GM23248 (cell line): ENCODE results near the gene ASXL2. TPM values are rescaled to one million over a fixed set of nuclear protein-coding genes. Genes with fewer than 3 reads are reported as not detected.

Source experiments
- DNase-seq: peaks from one replicate; pipeline ENCODE4 v3.0.0-alpha.2; 2015
- H2AFZ ChIP-seq: fragments of 200-600 bp; sonication (generic); 2 replicates; pipeline ENCODE4 v1.6.1; 2016; ENCODE audit warnings: antibody characterized with exemption
- H3F3A ChIP-seq: fragments of 200-600 bp; sonication (generic); 2 replicates; pipeline ENCODE4 v1.6.1; 2016; ENCODE audit warnings: mild to moderate bottlenecking, antibody characterized with exemption, mixed run types; ENCODE audit not compliant: insufficient read depth
- H3K27ac ChIP-seq: fragments of 200-600 bp; sonication (generic); 2 replicates; pipeline ENCODE4 v1.5.1; 2016; ENCODE audit warnings: mild to moderate bottlenecking
- H3K27me3 ChIP-seq: fragments of 200-600 bp; sonication (generic); replicated peaks from 2 replicates; pipeline ENCODE4 v1.6.1; 2016; ENCODE audit warnings: mild to moderate bottlenecking; ENCODE audit not compliant: insufficient read depth
- H3K36me3 ChIP-seq: fragments of 200-600 bp; sonication (generic); 2 replicates; pipeline ENCODE4 v1.6.1; 2016; ENCODE audit warnings: low read depth, mild to moderate bottlenecking
- H3K4me1 ChIP-seq: fragments of 200-600 bp; sonication (generic); 2 replicates; pipeline ENCODE4 v1.6.1; 2016; ENCODE audit warnings: mild to moderate bottlenecking; ENCODE audit not compliant: insufficient read depth
- H3K4me2 ChIP-seq: fragments of 200-600 bp; sonication (generic); one replicate; pipeline ENCODE4 v1.6.1; 2016; ENCODE audit warnings: mild to moderate bottlenecking; ENCODE audit not compliant: unreplicated experiment
- H3K4me3 ChIP-seq: fragments of 200-600 bp; sonication (generic); 2 replicates; pipeline ENCODE4 v1.5.1; 2016; ENCODE audit warnings: mild to moderate bottlenecking
- H3K79me2 ChIP-seq: fragments of 200-600 bp; sonication (generic); 2 replicates; pipeline ENCODE4 v1.6.1; 2016; ENCODE audit warnings: mild to moderate bottlenecking; ENCODE audit not compliant: insufficient read depth
- H3K9ac ChIP-seq: fragments of 200-600 bp; sonication (generic); 2 replicates; pipeline ENCODE4 v1.6.1; 2016; ENCODE audit warnings: mild to moderate bottlenecking
- H3K9me2 ChIP-seq: fragments of 200-600 bp; sonication (generic); 2 replicates; pipeline ENCODE4 v1.6.1; 2016; ENCODE audit warnings: mixed run types, mild to moderate bottlenecking, moderate library complexity; ENCODE audit not compliant: insufficient read depth
- H3K9me3 ChIP-seq: fragments of 200-600 bp; sonication (generic); one replicate; pipeline ENCODE4 v1.6.1; 2017; ENCODE audit warnings: low read depth
- H4K20me1 ChIP-seq: fragments of 200-600 bp; sonication (generic); 2 replicates; pipeline ENCODE4 v1.6.0; 2016; ENCODE audit not compliant: insufficient read depth
- EZH2 ChIP-seq: fragments of 200-600 bp; sonication (generic); IDR thresholded peaks from 2 replicates; pipeline ENCODE4 v1.6.1; 2018; ENCODE audit warnings: antibody characterized with exemption, mild to moderate bottlenecking; ENCODE audit not compliant: insufficient read depth, poor library complexity, severe bottlenecking
- EZH2phosphoT487 ChIP-seq: fragments of 200-600 bp; sonication (generic); IDR thresholded peaks from 2 replicates; pipeline ENCODE4 v1.6.1; 2018; ENCODE audit warnings: antibody characterized with exemption, moderate library complexity, mild to moderate bottlenecking, low read depth; ENCODE audit not compliant: insufficient read depth
- WGBS, 2 experiments: methylation state at CpG; one replicate each; pipeline ENCODE4 v1.1.6; 2015 to 2017; ENCODE audit warnings: low lambda C conversion rate in 2 of 2, low coverage in 1 of 2; ENCODE audit errors: missing lambda C conversion rate in 2 of 2; 5-methylcytosine and 5-hydroxymethylcytosine counted together
- in situ Hi-C: fragments of 300-500 bp; cut with MboI; formaldehyde crosslinking; loops from 2 replicates; pipeline ENCODE4 v1.15.0; 2020
- polyA plus RNA-seq: library from polyadenylated mRNA; unstranded; fragments of >200 nt; fragmentation: Nextera tagmentation; extraction: Ambion mirVana; gene quantifications from 2 replicates; pipeline ENCODE4 v1.2.1, GENCODE V29; 2016
- total RNA-seq: library from RNA; depleted of rRNA; stranded (reverse); fragments of >200 nt; shearing (Covaris generic); gene quantifications from 2 replicates; pipeline ENCODE4 v1.2.3, GENCODE V29; 2014

The ASXL2 gene
- total and polyA plus RNA-seq, 2 experiments from 2014 or later, result 4.5 to 9.5 TPM

DNA sequence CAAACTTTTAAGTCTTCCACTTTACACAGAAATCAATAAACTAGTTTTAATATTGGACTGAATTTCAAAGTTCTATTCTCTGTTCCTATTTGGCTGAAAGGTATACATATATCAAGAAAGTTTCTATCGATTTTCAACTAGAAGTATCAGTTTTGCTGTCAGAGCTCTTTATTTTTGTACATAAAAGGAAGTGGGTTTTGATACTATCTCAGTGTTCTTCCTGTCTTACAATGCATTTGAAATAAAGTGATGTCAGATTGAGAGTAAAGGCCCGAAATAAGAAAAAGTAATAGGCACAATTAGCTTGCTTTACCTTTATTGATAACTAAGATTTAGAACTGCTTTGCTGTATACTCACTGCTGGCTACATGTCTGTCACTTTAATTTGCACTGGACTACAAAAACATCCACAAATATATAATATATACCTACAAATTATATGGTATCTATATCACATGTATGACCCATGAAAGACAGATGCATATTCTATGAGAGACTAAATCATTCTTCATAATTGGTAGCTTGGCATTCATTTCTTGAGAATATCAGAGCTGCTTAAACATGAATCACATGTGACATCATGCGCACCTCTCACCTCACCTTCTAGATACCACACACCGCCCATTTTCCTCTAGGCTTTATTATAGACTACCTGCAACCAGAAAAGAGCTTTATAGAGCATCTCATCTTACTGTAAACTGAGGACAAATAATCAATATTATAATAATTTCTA, 83.6 kb downstream of the ASXL2 start:
- in situ Hi-C loops, result no loop called here
- H3K4me1 ChIP-seq, result no peaks in the 10 kb centered on the region
- H3K4me3 ChIP-seq, result no peak overlapping the region
- no peaks in the 10 kb centered on the region for H3K27me3 ChIP-seq
- no peak overlapping the region for H3K4me2 ChIP-seq
- no peak for DNase-seq
- H4K20me1 ChIP-seq, result no peaks in the 10 kb centered on the region
- no peaks in the 10 kb centered on the region for H3K9me2 ChIP-seq
- H3K9ac ChIP-seq, result no peak overlapping the region
- H3F3A ChIP-seq, result no peaks in the 10 kb centered on the region
- H3K36me3 ChIP-seq, result peaks cover 17% of the 10 kb centered on the region; the same call in 1 of the 2 replicates
- H3K27ac ChIP-seq, result no peak overlapping the region
- TF ChIP-seq EZH2phosphoT487 (no peak), EZH2 (no peak)
- no peak overlapping the region for H2AFZ ChIP-seq
- H3K79me2 ChIP-seq, result peaks cover 27% of the 10 kb centered on the region
- WGBS, 2 experiments, result 97 to 98% methylated on average over 4 of the region's 4 CpGs
- H3K9me3 ChIP-seq, result no peaks in the 10 kb centered on the region

DNA sequence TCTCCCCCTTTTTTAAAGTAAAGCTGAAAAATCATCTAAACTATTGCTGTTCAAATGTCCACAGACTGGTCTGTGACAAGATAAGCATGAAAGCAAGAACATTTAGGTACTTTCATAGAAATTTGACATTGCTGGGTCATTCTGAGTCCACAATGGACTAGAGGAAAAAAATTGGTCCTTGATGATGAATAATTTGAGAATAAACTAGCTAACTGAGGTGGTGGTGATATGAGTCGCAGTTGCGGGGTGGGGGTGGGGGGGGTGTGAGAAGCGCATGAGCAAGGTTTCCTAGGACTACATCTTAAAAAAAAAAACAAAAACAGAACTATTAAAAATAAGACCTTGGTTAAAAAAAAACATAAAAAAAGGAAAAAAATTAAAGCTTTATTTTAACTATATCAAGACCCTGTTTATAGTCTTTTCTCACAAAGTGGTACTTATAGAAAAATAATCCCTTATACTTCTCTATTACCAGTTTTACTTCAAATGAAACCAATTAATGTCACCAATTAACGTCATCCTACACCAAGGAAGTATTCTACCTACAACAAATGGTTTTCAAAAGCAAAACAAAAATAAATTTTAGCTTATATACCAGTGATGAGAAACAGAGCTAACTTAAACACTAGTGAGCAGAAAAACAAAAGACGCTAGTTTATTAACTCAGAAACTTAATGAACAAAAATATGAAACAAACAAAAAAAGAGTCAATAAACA, 88.1 kb downstream of the ASXL2 start:
- in situ Hi-C loops, result no loop called here

DNA sequence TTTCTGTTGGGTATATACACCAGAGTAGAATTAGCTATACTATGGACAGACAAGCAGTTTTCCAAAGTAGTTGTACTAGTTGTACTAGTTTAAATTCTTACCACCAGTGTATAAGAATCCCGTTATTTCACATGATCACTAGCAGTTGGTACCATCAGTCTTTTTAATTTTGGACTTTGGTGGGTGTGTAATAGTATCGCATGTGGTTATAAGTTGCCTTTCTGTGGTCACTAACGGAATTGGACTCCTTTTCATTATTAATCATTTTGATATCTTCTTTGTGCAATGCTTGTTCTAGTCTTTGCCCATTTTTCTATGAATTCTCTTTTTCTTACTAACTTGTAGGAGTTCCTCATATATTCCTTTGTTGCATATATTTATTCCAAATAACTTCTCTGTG, 89.8 kb downstream of the ASXL2 start:
- H3K4me2 ChIP-seq, result no peak overlapping the region
- H3K4me1 ChIP-seq, result no peaks in the 10 kb centered on the region
- no peaks in the 10 kb centered on the region for H4K20me1 ChIP-seq
- no peak overlapping the region for H3K9ac ChIP-seq
- no peak for DNase-seq
- in situ Hi-C loops, result no loop called here
- no peaks in the 10 kb centered on the region for H3K9me3 ChIP-seq
- no peak overlapping the region for H2AFZ ChIP-seq
- no peaks in the 10 kb centered on the region for H3K27me3 ChIP-seq
- no peak overlapping the region for H3K4me3 ChIP-seq
- H3K27ac ChIP-seq, result no peak overlapping the region
- TF ChIP-seq EZH2phosphoT487 (no peak), EZH2 (no peak)
- H3K9me2 ChIP-seq, result no peaks in the 10 kb centered on the region
- H3K79me2 ChIP-seq, result peaks cover 13% of the 10 kb centered on the region
- 0 out of 2 replicates have a peak, but pooled peaks cover 3% of the 10 kb centered on the region for H3K36me3 ChIP-seq
- 95 to 96% methylated on average over 3 of the region's 3 CpGs for WGBS, 2 experiments
- H3F3A ChIP-seq, result no peaks in the 10 kb centered on the region

More for the DNA sequence above, 88.1 kb downstream of the ASXL2 start:
- Histone ChIP-seq H3K9me2 (no peaks in the 10 kb centered on the region), H3K27me3 (no peaks in the 10 kb centered on the region), H3K9ac (no peak overlapping the region), H3F3A (no peaks in the 10 kb centered on the region), H2AFZ (no peak overlapping the region), H4K20me1 (no peaks in the 10 kb centered on the region), H3K4me2 (no peak overlapping the region), H3K9me3 (no peaks in the 10 kb centered on the region), H3K4me1 (no peaks in the 10 kb centered on the region), H3K79me2 (peaks cover 20% of the 10 kb centered on the region), H3K27ac (no peak overlapping the region), H3K36me3 (0 out of 2 replicates have a peak, but pooled peaks cover 8% of the 10 kb centered on the region), H3K4me3 (no peak overlapping the region)
- 97% methylated on average over 5 of the region's 5 CpGs for WGBS, 2 experiments
- DNase-seq, result peak; percentile 3
- TF ChIP-seq EZH2 (no peak), EZH2phosphoT487 (no peak)

DNA sequence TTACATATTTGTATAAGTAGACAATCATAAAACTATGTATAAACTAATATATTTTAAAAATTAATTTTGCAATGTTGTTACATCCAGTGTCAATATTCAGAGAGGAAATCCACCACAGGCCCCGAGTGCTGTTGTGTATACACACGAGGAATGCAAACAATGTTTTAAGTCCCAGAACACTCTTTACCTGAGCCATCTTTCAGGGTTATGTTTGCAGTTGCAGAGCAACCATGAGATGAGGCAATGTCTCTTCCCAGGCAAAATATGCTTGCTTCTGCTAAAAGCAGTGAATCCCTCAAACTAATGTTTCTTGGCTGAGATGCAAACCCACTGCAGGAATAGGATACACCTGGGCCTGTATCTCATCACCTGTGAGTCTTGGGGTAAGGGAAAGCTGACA, 91.3 kb downstream of the ASXL2 start:
- no peaks in the 10 kb centered on the region for H3K36me3 ChIP-seq
- no peak overlapping the region for H3K27ac ChIP-seq
- TF ChIP-seq EZH2phosphoT487 (no peak), EZH2 (no peak)
- no peaks in the 10 kb centered on the region for H3K9me3 ChIP-seq
- H3K4me1 ChIP-seq, result no peaks in the 10 kb centered on the region
- no peak overlapping the region for H3K4me3 ChIP-seq
- no peak overlapping the region for H2AFZ ChIP-seq
- peaks cover 11% of the 10 kb centered on the region for H3K79me2 ChIP-seq
- no peak for DNase-seq
- H3K9me2 ChIP-seq, result no peaks in the 10 kb centered on the region
- H3K4me2 ChIP-seq, result no peak overlapping the region
- no peaks in the 10 kb centered on the region for H3K27me3 ChIP-seq
- H3K9ac ChIP-seq, result no peak overlapping the region
- H3F3A ChIP-seq, result no peaks in the 10 kb centered on the region
- 97 to 98% methylated on average over 2 of the region's 2 CpGs for WGBS, 2 experiments
- no peaks in the 10 kb centered on the region for H4K20me1 ChIP-seq
- in situ Hi-C loops, result no loop called here
